Choroid plexus epithelial cell (primary cell): Measurements from ENCODE around the gene LASP1.

ENCODE experiments used
- DNase-seq: peaks from one replicate; pipeline ENCODE4 v3.0.0-alpha.2; 2010; ENCODE audit warnings: low read depth
- H3K4me3 ChIP-seq: 2 replicates; pipeline ENCODE4 v1.5.1; 2011; ENCODE audit warnings: low read depth, mild to moderate bottlenecking, control low read depth, low read length, moderate library complexity
- TF ChIP-seq, protein P1 (sequence below): conservative IDR thresholded peaks from 2 replicates; pipeline ENCODE4 v1.5.1; 2011; ENCODE audit warnings: low read depth, mild to moderate bottlenecking, control low read depth, inconsistent platforms, low read length, moderate library complexity

LASP1 gene

DNA sequence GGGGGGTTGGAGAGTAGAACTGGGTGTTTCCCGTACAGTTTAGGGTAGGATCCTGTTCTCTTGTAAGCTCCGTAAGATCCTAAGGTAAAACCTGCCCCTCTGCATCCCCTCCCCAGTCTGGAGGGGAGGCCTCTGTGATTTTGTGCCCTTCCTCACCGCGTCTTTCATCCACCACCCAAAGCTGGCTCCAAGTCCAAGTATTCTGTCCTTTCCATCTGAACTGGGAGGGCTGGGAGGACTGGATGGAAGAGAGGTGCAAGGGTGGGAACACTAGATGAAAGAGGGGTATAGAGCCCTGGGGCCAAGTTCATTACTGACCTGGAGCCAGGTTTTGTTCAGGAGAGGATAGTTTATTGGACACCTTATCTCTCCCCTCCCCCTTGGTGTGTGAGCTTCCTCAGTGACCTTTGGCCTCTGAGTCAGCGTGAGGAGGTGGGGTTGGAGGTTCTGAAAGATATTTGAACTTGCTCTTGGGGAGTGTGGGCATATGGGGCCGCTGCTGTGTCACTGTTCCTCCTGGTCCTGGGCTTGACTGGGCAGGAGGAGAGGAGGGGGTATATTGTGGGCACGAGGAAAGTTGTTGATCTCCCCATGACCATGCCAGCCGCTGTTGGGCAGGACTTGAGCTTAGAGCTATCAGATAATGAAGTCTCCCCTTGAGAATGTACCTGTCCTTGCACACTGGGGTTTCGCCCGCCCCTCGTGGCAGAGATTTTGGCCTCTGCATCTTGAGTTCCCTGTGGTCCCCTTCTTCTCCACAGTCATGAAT lies 1.6 kb downstream of the LASP1 start:
- TF ChIP-seq, protein P1, sequence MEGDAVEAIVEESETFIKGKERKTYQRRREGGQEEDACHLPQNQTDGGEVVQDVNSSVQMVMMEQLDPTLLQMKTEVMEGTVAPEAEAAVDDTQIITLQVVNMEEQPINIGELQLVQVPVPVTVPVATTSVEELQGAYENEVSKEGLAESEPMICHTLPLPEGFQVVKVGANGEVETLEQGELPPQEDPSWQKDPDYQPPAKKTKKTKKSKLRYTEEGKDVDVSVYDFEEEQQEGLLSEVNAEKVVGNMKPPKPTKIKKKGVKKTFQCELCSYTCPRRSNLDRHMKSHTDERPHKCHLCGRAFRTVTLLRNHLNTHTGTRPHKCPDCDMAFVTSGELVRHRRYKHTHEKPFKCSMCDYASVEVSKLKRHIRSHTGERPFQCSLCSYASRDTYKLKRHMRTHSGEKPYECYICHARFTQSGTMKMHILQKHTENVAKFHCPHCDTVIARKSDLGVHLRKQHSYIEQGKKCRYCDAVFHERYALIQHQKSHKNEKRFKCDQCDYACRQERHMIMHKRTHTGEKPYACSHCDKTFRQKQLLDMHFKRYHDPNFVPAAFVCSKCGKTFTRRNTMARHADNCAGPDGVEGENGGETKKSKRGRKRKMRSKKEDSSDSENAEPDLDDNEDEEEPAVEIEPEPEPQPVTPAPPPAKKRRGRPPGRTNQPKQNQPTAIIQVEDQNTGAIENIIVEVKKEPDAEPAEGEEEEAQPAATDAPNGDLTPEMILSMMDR: no peak
- H3K4me3 ChIP-seq: peak overlapping the region; percentile 97
- peak; percentile 72 for DNase-seq

DNA sequence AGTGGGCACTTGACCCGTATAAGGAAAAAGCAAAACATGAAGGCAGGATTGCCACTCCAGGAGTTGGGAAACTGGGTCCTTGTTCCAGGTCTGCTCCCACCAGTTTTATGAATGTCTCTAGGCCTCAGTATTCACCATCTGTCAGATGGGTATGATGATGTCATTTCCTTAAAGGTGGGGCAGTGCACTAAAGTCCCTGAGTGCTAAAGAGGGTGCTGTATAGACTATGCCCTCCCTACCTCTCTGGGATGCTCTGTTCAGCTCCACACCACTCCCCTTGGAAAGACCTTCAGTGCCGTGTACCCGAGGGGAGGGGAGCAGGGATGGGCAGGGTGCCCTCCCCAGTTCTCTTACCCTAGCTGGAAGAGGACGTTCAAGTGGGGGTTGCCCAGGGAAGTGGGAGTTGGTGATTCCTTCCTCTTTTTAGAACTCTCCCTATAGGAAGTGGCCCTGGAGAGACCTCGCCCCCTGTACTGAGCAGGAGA lies 2.2 kb downstream of the LASP1 start:
- peak overlapping the region; percentile 97 for H3K4me3 ChIP-seq
- TF ChIP-seq, protein P1: no peak
- DNase-seq: no peak

DNA sequence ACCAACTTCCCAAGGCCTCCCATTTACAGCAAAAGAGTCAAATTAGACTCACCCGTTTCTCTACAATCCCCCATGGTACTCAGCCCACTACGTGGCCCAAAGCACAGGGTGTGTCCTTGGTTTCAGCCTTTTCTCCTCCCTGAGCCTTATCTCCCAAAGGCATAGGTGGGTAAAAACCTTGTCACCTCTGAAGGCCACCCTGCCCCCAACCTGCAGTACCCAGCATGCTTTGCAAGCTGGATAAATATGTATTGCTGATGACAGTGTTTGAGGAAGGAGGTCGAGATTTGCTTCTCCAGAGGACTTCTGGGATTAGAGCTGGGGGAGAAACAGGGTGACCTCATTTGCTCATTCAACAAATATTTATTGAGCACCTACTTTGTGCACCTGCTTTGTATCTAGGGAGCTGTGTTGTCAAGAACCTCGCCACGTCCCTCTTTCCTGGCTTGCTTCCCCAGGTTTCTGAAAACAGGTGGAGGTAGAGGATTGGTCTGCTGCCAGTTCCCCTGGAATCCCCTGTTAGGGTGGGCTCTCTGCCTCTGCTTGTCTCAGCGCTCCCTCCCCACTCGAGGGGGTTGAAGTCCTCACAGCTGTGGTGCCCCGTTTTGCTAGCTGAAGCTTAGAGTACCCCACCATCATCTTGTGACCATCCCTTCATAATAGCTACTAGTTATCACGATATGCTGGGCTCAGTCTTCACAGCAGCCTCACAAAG lies 3.0 kb downstream of the LASP1 start:
- TF ChIP-seq, protein P1: no peak
- no peak for DNase-seq
- H3K4me3 ChIP-seq: no peak overlapping the region

DNA sequence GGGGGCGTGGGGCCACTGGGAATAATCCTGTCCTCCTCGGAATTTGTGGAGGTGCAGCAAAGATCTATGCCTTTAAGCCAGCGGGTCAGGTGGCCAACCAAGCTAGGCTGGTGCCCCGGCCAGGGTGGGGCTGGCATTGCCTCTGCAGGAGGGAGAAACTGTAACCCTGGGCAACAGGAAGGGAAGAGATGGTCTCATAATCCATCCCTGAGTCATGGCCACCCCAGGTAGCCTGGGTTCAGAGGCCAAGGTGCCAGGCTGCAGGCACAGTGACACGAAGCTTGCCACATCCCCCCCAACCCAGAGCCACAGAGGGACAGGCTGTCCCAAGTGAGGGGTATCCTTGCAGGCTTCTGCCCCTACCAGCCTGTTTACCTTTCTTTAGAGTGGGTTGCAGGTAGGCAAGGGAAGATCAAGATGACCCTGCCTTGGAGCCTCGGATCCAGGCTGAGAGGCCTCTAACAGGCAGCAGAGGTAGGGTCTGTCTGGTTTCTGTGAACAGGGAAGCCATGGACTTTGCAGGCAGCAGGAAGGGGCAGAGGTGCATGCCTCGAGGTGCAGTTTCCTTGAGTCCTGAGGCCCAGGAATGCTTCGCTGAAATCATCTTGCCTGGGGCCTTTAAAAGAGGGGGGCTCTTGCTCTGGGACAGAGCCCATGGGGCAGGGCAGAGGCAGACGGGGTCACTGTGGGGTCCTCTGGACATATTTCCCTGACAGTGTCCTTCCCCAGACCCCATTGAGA lies 4.0 kb downstream of the LASP1 start:
- DNase-seq: no peak
- TF ChIP-seq, protein P1: no peak
- no peak overlapping the region for H3K4me3 ChIP-seq

DNA sequence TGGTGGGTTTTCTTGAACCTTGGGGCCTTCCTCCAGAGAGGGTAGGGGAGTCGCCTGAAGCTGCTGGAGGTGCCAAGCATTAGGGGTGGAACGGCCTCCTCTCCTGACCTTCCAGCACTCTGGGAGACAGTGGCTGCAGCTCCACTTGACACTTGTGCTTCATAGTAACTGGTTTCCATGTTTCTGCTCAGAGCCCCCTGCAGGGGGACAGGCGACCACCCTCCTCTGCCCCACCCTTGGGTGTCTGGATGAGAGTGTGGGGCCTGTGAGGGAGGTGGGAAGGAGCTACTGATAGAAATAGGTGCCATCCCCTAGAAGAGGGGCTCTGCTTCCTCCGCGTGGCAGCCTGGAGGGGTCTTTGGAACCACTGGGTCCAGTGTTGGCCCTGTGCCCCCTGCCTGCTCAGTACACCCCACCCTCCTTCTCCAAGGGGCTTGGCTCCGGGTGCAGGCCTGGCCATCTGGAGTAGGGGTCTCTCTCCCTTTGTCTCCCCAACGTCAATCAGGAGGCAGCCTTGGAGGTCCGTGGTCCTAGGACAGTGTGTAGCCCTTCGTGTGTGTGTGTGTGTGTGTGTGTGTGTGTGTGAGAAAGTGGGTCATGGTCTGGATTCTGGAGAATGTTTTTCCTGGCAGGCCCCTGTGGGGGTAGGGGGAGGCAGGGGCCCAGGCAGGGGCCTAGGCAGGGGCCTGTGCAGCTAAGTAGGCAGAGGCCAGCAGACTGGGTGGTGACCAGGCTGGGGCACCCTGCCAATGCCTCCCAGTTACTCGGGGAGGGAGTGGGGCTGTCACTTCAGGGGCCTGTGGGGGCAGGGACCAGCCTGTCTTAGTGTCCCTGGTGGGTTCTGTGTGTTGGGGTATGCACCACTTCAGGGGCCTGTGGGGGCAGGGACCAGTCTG lies 4.9 kb downstream of the LASP1 start:
- TF ChIP-seq, protein P1: no peak
- peak overlapping the region; percentile 17 for H3K4me3 ChIP-seq
- peak; percentile 44 for DNase-seq

DNA sequence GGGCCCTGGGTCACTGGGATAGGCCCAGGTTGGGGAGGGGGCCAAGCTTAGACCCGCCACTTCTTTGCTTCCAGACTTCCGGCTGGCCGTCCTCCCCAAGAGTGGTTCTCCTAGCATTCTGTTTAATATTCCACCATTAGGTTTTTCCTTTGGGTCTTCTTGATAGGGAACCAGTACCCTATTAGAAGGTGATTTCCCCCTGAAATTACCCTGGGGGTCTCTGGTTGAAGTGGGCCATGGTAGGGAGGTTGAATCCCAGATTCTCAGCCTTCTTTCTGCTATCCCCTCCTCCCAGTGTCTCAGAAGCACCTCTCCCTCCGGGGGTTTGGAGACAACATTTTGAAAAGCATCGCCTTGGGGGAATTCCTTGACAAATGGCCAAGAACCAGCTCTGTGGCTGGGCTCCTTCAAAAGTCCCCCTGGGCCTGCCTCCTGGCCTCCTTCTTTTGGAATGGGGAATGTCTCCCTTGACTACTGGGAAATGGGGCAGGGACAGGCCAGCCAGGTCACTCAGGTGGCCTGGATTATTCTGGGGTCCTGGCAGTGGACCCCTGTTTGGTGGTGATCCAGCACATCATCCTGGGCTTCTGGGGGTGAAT lies 5.7 kb downstream of the LASP1 start:
- DNase-seq: no peak
- H3K4me3 ChIP-seq: no peak overlapping the region
- TF ChIP-seq, protein P1: no peak
